Measurements from ENCODE around the gene NSFL1C. TPM values are rescaled to one million over a fixed set of nuclear protein-coding genes. Genes with fewer than 3 reads are reported as not detected.
A peak's percentile ranks its signal among the peaks of the same experiment; 100 is the strongest.
"Not testable (repeated sequence)": the region's sequence is repeated elsewhere in the genome, so short reads cannot be mapped to it uniquely, and the experiment has no call there.

The NSFL1C gene
- polyA plus RNA-seq, 4 donors: 75.7 to 107 (median 99.5) TPM

GRCh38 chr20:1427457-1428054 is 39.1 kb downstream of the NSFL1C start:
- no peak for DNase-seq (ENCODE audit: low read depth in 4 of 4, low spot score in 3 of 4)

- DNase-seq (ENCODE audit: low read depth in 4 of 4, low spot score in 3 of 4): no peak
Observed at GRCh38 chr20:1426231-1426849, 40.3 kb downstream of the NSFL1C start.

GRCh38 chr20:1424336-1424735 is 42.3 kb downstream of the NSFL1C start:
- no peak for DNase-seq (ENCODE audit: low read depth in 4 of 4, low spot score in 3 of 4)

- DNase-seq (ENCODE audit: low read depth in 4 of 4, low spot score in 3 of 4): peak in 1 of 4 donors; percentile 31
Observed at GRCh38 chr20:1423625-1424106, 43.0 kb downstream of the NSFL1C start.

GRCh38 chr20:1423206-1423605 is 43.4 kb downstream of the NSFL1C start:
- DNase-seq (ENCODE audit: low read depth in 4 of 4, low spot score in 3 of 4): no peak

- DNase-seq (ENCODE audit: low read depth in 4 of 4, low spot score in 3 of 4): no peak
Observed at GRCh38 chr20:1422753-1423152, 43.9 kb downstream of the NSFL1C start.

- DNase-seq (ENCODE audit: low read depth in 4 of 4, low spot score in 3 of 4): no peak
Observed at GRCh38 chr20:1420066-1420465, 46.6 kb downstream of the NSFL1C start.

GRCh38 chr20:1418350-1418749 is 48.3 kb downstream of the NSFL1C start:
- no peak for DNase-seq (ENCODE audit: low read depth in 4 of 4, low spot score in 3 of 4)

GRCh38 chr20:1417790-1418189 is 48.9 kb downstream of the NSFL1C start:
- no peak for DNase-seq (ENCODE audit: low read depth in 4 of 4, low spot score in 3 of 4)

- no peak for DNase-seq (ENCODE audit: low read depth in 4 of 4, low spot score in 3 of 4)
Observed at GRCh38 chr20:1417273-1417672, 49.4 kb downstream of the NSFL1C start.

GRCh38 chr20:1415667-1416468 is 50.8 kb downstream of the NSFL1C start:
- no peak for DNase-seq (ENCODE audit: low read depth in 4 of 4, low spot score in 3 of 4)

- no peak for DNase-seq (ENCODE audit: low read depth in 4 of 4, low spot score in 3 of 4)
Observed at GRCh38 chr20:1414982-1415381, 51.7 kb downstream of the NSFL1C start.

- no peak for DNase-seq (ENCODE audit: low read depth in 4 of 4, low spot score in 3 of 4)
Observed at GRCh38 chr20:1405801-1406200, 60.8 kb downstream of the NSFL1C start.

GRCh38 chr20:1403624-1404023 is 63.0 kb downstream of the NSFL1C start:
- no peak for DNase-seq (ENCODE audit: low read depth in 4 of 4, low spot score in 3 of 4)

- no peak for DNase-seq (ENCODE audit: low read depth in 4 of 4, low spot score in 3 of 4)
Observed at GRCh38 chr20:1402149-1402548, 64.5 kb downstream of the NSFL1C start.

- DNase-seq (ENCODE audit: low read depth in 4 of 4, low spot score in 3 of 4): no peak
Observed at GRCh38 chr20:1401451-1401907, 65.2 kb downstream of the NSFL1C start.

GRCh38 chr20:1399678-1400366 is 66.8 kb downstream of the NSFL1C start:
- not testable (repeated sequence) for DNase-seq (ENCODE audit: low read depth in 4 of 4, low spot score in 3 of 4)

- not testable (repeated sequence) for DNase-seq (ENCODE audit: low read depth in 4 of 4, low spot score in 3 of 4)
Observed at GRCh38 chr20:1398185-1398584, 68.5 kb downstream of the NSFL1C start.

GRCh38 chr20:1397710-1398109 is 68.9 kb downstream of the NSFL1C start:
- no peak for DNase-seq (ENCODE audit: low read depth in 4 of 4, low spot score in 3 of 4)

- DNase-seq (ENCODE audit: low read depth in 4 of 4, low spot score in 3 of 4): no peak
Observed at GRCh38 chr20:1396702-1397101, 69.9 kb downstream of the NSFL1C start.

GRCh38 chr20:1396264-1396663 is 70.4 kb downstream of the NSFL1C start:
- DNase-seq (ENCODE audit: low read depth in 4 of 4, low spot score in 3 of 4): no peak
